ENCODE results near the gene GRM5. TPM values are rescaled to one million over a fixed set of nuclear protein-coding genes. Genes with fewer than 3 reads are reported as not detected.

The GRM5 gene
- total RNA-seq, 1 experiment from 2014 or later = not detected

DNA sequence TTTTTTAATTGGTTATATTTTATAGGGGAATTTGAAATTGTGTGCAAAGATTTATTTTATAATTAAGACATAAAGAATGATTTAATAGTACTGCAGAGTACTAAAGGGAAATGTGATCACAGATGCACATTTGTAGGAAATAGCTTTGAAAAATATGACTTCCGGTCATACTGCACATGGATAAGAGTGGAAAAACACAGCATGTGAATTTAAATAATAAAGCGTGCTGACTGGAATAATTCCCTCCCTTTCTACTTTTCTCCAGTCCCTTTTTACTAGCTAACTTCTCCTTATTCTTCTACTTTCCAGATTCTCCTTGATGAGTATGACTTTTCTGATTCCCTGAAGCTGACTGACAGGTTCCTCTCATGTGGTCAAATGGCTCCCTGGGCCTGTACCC is 489.9 kb downstream of the GRM5 start:
- no peaks in the 10 kb centered on the region for H3K4me1 ChIP-seq (ENCODE audit: insufficient read depth, low read length)
- no peak overlapping the region for H3K9ac ChIP-seq (ENCODE audit: low read length)
- H3K9me3 ChIP-seq (ENCODE audit: low read length) = no peaks in the 10 kb centered on the region
- no peak overlapping the region for H3K4me3 ChIP-seq (ENCODE audit: low read length)
- no peaks in the 10 kb centered on the region for H3K9me2 ChIP-seq (replicated peaks; ENCODE audit: low read length)
- no peaks in the 10 kb centered on the region for H3F3A ChIP-seq (ENCODE audit: low read length, unreplicated experiment)
- H3K36me3 ChIP-seq (ENCODE audit: low read depth, low read length) = no peaks in the 10 kb centered on the region
- no peak for TF ChIP-seq EZH2 (IDR thresholded peaks at IDR 0.05; ENCODE audit: low read length, unreplicated experiment)
- TF ChIP-seq EZH2phosphoT487 (IDR thresholded peaks at IDR 0.05; ENCODE audit: borderline replicate concordance, low read length) = no peak
- TF ChIP-seq, protein P1, sequence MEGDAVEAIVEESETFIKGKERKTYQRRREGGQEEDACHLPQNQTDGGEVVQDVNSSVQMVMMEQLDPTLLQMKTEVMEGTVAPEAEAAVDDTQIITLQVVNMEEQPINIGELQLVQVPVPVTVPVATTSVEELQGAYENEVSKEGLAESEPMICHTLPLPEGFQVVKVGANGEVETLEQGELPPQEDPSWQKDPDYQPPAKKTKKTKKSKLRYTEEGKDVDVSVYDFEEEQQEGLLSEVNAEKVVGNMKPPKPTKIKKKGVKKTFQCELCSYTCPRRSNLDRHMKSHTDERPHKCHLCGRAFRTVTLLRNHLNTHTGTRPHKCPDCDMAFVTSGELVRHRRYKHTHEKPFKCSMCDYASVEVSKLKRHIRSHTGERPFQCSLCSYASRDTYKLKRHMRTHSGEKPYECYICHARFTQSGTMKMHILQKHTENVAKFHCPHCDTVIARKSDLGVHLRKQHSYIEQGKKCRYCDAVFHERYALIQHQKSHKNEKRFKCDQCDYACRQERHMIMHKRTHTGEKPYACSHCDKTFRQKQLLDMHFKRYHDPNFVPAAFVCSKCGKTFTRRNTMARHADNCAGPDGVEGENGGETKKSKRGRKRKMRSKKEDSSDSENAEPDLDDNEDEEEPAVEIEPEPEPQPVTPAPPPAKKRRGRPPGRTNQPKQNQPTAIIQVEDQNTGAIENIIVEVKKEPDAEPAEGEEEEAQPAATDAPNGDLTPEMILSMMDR (conservative IDR thresholded peaks at IDR 0.05; ENCODE audit: low read depth, low read length) = no peak
- POLR2A ChIA-PET (ENCODE audit: unreplicated experiment) = no interaction called here
- CTCF ChIA-PET = no interaction called here
- intact Hi-C loops (cut with micrococcal nuclease) = no loop called here
- ATAC-seq (no peak), DNase-seq (no peak)
- H4K20me1 ChIP-seq (ENCODE audit: low read length) = no peaks in the 10 kb centered on the region
- H3K79me2 ChIP-seq (ENCODE audit: low read length) = no peaks in the 10 kb centered on the region
- no TSS peak for BruUV-seq (replicated peaks)
- no peak overlapping the region for H3K4me2 ChIP-seq (ENCODE audit: low read length)
- no peaks in the 10 kb centered on the region for H3K27me3 ChIP-seq (ENCODE audit: low read length)
- no peak overlapping the region for H3K27ac ChIP-seq (ENCODE audit: low read length)
- H2AFZ ChIP-seq (ENCODE audit: low read length) = no peak overlapping the region

DNA sequence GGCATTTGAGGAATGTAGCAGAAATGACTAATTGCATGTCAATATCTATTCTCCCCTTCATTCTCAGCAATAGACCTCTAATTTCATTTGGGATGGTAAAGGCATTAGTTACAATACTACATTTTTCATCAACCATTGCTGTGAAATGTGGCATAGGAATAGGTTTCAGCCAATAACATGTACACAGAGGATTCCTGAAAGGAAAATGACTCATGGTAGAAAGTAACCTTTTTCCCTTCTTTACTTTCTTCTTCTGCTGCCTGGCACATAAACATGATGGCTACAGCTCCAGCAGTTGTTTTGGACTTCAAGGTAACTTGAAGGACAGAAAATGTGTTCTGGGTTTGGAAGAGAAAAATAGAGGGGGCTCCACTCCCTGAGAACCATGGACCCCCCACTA is 496.4 kb downstream of the GRM5 start:
- POLR2A ChIA-PET (ENCODE audit: unreplicated experiment) = no interaction called here
- H3K4me1 ChIP-seq (ENCODE audit: insufficient read depth, low read length) = no peaks in the 10 kb centered on the region
- no peaks in the 10 kb centered on the region for H3K79me2 ChIP-seq (ENCODE audit: low read length)
- no peak overlapping the region for H3K4me3 ChIP-seq (ENCODE audit: low read length)
- TF ChIP-seq EZH2 (IDR thresholded peaks at IDR 0.05; ENCODE audit: low read length, unreplicated experiment) (no peak), EZH2phosphoT487 (IDR thresholded peaks at IDR 0.05; ENCODE audit: borderline replicate concordance, low read length) (no peak)
- TF ChIP-seq, protein P1 (conservative IDR thresholded peaks at IDR 0.05; ENCODE audit: low read depth, low read length) = no peak
- no peaks in the 10 kb centered on the region for H4K20me1 ChIP-seq (ENCODE audit: low read length)
- no peaks in the 10 kb centered on the region for H3K9me3 ChIP-seq (ENCODE audit: low read length)
- no peak overlapping the region for H3K27ac ChIP-seq (ENCODE audit: low read length)
- ATAC-seq (peak; percentile 43), DNase-seq (peak; percentile 19)
- BruUV-seq (replicated peaks) = no TSS peak
- H3K27me3 ChIP-seq (ENCODE audit: low read length) = no peaks in the 10 kb centered on the region
- no peak overlapping the region for H3K4me2 ChIP-seq (ENCODE audit: low read length)
- intact Hi-C loops (cut with micrococcal nuclease) = no loop called here
- no peak overlapping the region for H2AFZ ChIP-seq (ENCODE audit: low read length)
- H3K9me2 ChIP-seq (replicated peaks; ENCODE audit: low read length) = no peaks in the 10 kb centered on the region
- CTCF ChIA-PET = no interaction called here
- no peaks in the 10 kb centered on the region for H3F3A ChIP-seq (ENCODE audit: low read length, unreplicated experiment)
- H3K36me3 ChIP-seq (ENCODE audit: low read depth, low read length) = no peaks in the 10 kb centered on the region
- H3K9ac ChIP-seq (ENCODE audit: low read length) = no peak overlapping the region

DNA sequence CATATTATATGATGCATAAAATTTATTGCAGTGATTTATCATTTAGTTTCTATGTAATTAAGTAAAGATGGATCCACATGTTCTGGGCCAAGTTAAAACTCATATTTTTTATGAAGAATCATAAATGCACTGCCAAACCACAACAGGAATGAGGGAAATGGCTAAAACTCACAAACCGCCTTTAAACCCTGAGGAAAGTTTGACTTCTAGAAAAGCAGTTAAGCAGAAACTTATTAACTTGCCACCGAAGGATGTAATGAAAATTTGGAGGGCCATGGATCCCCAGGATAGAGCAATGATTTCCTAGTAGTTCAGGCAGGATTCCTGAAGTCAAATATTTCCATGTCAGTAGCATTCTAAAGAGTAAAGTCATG is 510.0 kb downstream of the GRM5 start:
- H3K9me2 ChIP-seq (replicated peaks; ENCODE audit: low read length) = no peaks in the 10 kb centered on the region
- peak overlapping the region; percentile 96 for H3K27ac ChIP-seq (ENCODE audit: low read length)
- H3K4me3 ChIP-seq (ENCODE audit: low read length) = peak overlapping the region; percentile 30
- H4K20me1 ChIP-seq (ENCODE audit: low read length) = no peaks in the 10 kb centered on the region
- peak overlapping the region; percentile 33; the same call in 1 of the 2 replicates for H2AFZ ChIP-seq (ENCODE audit: low read length)
- no peaks in the 10 kb centered on the region for H3K9me3 ChIP-seq (ENCODE audit: low read length)
- H3K36me3 ChIP-seq (ENCODE audit: low read depth, low read length) = no peaks in the 10 kb centered on the region
- no peaks in the 10 kb centered on the region for H3K27me3 ChIP-seq (ENCODE audit: low read length)
- H3K4me1 ChIP-seq (ENCODE audit: insufficient read depth, low read length) = peaks cover 48% of the 10 kb centered on the region
- H3F3A ChIP-seq (ENCODE audit: low read length, unreplicated experiment) = peaks cover 15% of the 10 kb centered on the region
- intact Hi-C loops (cut with micrococcal nuclease) = loop anchor here (1.0 to 10.0 kb wide), 7 partner anchors 62 to 1059 kb away; no protein-coding TSS in a partner anchor
- ChIA-PET POLR2A (ENCODE audit: unreplicated experiment) (no interaction called here), CTCF (interaction anchor here (1.3 to 1.7 kb wide), 2 partner anchors 12 to 331 kb away, joined by 4 to 6 read pairs; no protein-coding TSS in a partner anchor)
- no TSS peak for BruUV-seq (replicated peaks)
- ATAC-seq (peak; percentile 48), DNase-seq (peak; percentile 82)
- peak overlapping the region; percentile 87 for H3K9ac ChIP-seq (ENCODE audit: low read length)
- TF ChIP-seq, protein P1 (conservative IDR thresholded peaks at IDR 0.05; ENCODE audit: low read depth, low read length) = no peak
- TF ChIP-seq EZH2phosphoT487 (IDR thresholded peaks at IDR 0.05; ENCODE audit: borderline replicate concordance, low read length) = no peak
- TF ChIP-seq EZH2 (IDR thresholded peaks at IDR 0.05; ENCODE audit: low read length, unreplicated experiment) = no peak
- peak overlapping the region; percentile 75 for H3K4me2 ChIP-seq (ENCODE audit: low read length)
- no peaks in the 10 kb centered on the region for H3K79me2 ChIP-seq (ENCODE audit: low read length)

Measured in PC-3 (cell line).